IPS-11a (cell line): ENCODE results near the gene JPH4.

ENCODE experiments used
- H3K4me3 ChIP-seq: one replicate; pipeline ENCODE4 v1.5.1; 2013; ENCODE audit warnings: low read depth, low read length, control low read depth

Gene JPH4

DNA sequence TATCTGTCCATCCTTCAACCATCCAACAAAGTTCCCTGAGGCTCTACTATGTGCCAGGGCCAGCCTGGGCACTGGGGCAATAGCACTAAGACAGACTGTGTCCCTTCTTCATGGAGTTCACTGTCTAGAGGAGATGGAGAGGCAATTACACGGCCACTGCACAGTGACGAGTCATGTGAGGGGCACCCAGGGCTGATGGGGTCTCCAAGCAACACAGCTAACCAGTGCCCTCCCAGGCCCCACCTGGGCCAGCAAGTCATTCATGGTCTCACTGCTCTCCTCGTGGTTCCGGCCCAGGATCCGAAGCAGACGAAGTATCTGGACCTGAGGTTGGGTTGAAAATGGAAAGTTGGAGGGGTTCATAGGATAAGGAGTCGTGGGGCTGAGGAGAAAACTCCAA, 13.7 kb downstream of the JPH4 start:
- H3K4me3 ChIP-seq = no peak overlapping the region

DNA sequence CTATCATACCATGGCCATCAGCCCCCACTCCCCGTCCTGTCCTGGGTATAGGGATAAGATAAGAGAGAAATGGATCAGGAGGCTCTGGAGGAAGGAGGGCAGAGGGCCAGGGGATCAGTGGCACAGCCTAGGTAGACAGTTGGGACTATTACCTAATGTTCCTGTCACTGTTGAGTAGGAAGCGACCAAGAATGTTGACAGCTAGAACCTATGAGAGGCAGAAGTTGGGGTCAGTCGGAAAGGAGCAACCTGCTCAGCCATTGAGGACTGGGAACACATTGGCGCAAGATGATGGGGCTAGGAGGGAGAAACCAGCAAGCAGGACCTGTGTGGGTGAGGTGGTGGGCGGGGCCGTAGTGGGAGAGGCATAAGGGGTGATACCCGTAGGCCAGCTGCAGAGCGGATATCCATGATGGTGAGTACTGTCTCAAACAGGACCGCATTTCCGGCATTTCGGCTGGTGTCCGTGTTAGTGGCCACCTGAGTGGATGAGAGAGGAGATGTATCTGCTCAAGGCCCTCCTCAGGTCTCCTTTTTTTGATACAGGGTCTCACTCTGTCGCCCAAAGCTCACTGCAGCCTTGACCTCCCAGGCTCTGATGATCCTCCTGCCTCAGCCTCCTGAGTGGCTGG, 14.3 kb downstream of the JPH4 start:
- no peak overlapping the region for H3K4me3 ChIP-seq

DNA sequence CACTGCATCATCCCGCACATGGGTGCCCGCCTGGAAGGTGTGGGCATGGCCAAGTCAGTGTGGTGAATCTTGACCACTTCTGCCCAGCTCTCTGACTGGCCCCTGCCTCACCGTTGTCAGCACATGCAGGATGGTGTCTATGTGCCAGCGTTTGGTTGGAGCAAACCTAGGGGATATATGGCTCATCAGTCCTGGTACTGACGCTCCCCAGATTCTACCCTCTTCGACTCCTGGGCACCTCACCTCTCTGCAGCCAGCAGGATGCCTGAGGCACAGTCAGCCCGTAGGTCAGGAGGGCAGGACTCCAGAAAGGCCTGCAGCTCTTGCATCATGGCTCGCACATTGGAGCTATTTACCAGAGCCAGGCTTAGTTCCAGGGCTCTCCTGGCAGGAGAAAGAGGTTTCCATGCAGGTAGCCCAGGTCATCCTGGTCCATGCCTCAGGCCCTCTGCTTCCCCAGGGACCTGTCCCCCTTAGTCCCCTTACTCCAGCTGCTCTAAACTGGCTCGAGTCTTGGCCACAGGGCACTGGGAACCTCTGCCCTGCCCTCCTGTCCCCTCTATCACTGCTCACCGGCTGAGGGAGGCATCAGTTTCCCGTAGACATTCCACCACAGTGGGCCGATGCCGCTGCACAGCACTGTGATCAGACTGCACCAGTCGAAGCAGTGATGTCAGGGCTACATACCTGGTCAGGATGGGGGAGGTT, 15.0 kb downstream of the JPH4 start:
- H3K4me3 ChIP-seq = no peak overlapping the region

DNA sequence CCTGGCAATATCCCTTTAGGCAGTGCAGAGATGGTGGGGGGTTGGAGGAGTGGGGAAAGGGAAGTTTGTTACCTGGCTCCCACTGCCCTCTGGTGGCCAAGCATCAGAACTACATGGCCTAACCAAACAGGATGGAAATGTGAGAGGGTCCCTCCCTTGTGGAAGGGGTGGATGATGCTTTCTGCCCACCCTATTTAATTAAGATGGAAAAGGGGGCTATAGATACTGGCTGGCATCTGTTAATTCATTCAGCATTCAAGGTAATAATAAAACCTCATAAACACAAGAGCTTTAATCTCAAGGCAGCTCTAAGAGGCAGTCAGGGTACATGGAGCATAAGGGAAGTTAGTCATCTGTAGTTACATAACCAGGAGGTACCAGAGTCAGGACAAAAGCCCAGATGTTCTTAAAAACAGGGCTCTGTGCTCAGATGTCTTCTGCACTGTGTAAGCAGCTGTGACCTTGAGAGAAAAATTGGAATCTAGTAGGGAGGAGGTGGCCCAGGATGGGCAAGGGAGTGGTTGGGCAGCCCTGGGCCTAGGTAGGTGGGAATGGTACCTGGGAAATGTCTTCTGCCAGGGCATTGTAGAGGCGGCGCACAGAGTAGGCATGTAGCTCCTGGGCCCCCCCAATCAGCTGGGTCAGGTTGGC, 15.6 kb downstream of the JPH4 start:
- no peak overlapping the region for H3K4me3 ChIP-seq

DNA sequence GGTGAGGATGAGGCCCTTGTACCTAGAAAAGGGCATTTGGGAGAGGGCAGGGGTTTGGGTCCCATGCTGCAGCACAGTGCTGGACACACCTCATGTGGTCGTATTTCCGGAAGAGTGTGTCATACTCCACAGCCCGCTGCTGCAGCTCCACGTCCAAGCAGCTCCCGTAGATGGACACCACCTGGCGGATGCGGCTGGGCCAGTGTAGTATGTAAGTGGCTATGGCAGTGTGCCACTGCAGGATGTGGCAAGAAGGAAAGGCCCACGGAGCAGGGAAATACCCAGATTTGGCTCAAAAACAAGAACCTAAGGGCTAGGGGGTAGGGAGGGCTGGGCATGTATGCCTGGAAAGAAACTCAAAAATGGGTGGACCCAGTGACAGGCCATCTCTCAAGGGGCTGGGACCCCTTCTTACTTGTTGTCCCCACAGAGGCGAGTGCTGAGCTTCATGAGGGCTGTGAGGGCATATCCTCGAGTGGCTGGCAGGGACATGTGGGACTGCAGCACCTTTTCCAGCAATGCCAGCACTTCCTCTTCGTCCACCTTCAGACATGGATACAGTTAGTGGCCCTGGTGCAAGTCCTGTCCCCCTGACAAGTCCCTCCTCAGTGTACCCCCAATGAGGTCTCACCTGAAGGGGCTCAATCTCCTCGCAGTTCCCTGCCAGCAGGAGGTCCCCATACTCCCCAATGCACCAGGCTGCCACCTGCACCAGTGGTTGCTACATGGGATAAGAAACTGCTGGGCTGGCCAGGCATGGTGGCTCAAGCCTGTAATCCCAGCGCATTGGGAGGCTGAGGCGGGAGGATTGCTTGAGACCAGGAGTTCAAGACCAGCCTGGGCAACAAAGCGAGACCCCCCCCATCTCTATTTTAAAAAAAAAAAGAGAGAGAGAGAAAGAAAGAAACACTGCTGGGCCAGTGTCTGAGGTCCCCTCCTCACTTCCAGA, 16.4 kb downstream of the JPH4 start:
- H3K4me3 ChIP-seq = no peak overlapping the region

DNA sequence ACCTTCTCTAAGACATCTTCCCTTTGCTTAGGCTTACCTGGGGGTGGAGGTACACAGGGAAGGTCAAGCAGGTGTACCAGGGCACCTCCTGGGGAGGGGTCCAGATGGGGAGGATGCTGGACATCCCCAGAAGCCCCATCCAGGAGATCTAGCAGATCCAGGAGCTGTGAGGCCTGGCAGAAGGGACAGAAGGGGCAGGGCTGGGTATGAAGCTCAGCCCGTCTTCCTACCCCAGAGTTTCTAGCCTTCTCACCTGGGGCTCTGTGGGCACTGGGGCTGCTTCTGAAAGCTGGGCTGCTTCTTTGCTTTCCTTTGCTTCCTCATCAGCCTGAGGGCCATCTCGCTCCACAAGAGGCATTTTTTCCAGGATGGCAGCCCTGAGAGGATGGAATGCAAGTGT, 17.3 kb downstream of the JPH4 start:
- H3K4me3 ChIP-seq = no peak overlapping the region

DNA sequence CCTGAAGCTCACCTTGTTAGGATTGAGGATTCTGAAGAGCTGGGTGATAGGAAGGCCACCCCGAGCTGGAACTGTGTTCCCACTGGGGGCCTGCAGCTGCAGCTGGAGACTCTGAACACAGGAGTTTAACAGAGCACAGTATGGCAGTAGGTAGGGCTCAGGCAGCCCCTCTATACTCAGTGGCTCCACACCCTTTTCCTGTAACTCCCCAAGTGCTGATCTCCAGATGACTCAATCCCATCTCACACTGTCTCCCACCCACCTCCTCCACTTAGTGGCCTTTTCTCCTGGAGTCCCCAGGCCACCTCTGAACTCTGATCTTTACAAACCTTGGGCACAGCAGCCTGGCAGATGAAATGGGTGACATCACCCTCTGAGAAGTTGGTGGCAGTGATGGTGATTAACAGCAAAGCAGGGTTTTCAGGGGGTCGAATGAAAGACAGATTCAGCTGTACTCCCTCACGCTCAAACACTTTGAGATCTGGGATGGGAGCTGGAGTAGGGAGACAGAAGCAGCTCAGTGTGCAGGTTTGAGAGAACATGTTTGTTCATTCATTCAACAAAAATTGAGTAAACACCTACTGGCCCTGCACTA, 18.6 kb downstream of the JPH4 start:
- no peak overlapping the region for H3K4me3 ChIP-seq

DNA sequence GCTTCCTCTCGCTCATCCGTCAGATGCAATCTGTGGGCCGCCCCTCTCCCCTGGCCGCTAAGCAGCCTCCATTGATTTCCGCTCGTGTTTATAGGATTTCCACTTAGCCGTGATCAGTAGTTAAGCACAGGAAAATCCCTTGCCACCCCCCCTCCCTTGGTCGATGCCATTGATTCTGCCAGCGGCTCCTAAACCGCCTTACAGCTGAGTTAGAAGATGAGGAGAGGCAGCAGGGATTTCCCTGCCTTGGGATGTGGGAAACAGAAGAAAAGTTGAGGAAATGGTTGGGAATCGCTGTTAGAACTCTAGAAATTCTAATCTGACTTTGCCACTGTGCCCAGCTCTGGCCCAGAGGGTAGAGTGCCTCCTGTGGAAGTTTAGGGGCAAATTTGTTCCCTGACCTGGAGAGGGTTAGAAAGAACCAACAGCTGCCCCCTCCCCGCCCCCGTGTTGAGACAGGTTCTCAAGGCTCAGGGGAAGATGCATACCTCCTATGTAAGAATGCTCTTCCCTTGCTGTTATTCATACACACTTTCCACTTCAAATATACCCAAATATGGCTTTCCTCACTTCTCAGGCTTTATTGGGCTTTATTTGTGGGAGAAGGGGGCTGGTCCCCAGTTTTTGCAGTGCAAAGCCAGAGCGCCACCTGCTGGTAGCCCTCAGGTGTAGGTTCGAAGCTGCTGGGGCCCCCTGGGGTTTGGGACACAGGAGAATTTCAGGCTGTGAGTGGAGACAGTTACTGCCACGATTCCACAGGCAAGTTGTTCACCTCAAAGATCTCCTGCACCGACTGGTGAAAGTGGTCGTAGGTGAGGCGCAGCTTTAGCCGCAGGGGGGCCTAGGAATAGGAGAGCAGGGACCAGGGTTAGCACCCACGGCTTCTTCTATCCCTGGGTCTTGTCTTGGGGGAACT, 19.3 kb downstream of the JPH4 start:
- no peak overlapping the region for H3K4me3 ChIP-seq

DNA sequence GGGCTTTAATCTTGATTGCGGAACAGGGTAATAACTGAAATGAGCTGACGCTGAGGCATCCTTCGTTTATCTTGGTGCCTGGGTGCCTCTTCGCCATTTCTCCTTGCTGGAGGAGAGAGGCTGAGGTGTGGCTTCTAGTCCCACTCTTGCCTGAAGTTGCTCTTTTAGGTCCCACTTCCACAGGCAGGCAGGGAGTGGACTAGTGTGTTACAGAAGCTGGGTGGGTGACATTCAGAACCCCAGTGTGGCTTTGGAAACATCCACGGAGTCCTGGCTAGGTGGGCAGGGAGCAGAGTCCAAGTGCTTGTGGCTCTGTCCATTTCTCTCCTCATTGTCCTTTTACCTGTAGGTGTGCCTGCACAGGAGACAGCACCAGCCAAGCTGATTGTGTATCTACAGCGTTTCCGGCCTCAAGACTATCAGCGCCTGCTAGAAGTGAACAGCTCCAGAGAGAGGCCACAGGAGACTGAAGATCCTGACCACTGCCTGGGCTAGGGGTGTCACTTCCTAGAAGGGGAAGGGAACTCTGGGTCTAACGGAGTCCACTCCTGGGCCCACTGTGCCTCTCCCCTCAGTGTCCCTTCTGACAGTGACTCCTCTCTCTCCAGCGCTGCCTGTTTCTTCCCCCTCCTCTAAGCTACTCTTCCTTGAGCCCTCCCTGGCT, 20.1 kb downstream of the JPH4 start:
- H3K4me3 ChIP-seq = no peak overlapping the region

DNA sequence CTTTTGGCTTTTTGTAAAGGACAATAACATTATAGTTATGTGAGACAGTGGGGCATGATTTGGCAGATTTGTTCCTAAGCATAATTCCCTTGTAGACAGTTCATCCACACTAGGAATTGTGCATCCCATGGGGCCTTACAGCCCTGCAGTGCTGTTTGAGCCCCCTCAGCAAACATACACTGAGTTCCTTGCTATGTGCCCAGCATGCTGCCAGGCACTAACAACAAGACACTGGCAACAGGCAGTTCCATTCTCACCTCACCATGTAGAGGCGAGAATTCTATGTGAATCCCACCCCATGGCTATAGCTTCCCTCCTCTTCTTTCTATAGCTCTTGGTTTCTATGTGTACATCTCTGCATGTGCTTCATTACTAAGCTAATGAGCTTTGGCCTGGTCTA, 20.6 kb downstream of the JPH4 start:
- no peak overlapping the region for H3K4me3 ChIP-seq

DNA sequence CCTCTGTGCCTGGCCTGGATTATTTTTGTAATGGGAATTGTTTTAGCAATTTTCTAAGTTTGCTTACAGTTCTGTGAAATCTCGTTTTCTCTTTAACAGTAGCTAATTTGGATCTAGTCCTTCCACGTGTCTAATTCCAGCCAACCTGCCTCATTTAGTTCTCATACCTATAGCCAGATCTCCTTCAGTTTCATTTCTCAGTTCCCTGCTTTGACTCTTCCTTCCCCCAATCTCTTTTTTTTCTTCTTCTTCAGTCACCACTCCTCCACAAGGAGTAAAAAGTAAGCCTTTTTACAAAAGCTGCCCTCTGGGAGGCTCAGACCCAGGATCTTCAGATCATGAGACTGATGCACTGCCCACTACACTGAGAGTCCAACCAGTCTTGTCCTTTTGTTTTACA, 21.1 kb downstream of the JPH4 start:
- no peak overlapping the region for H3K4me3 ChIP-seq

DNA sequence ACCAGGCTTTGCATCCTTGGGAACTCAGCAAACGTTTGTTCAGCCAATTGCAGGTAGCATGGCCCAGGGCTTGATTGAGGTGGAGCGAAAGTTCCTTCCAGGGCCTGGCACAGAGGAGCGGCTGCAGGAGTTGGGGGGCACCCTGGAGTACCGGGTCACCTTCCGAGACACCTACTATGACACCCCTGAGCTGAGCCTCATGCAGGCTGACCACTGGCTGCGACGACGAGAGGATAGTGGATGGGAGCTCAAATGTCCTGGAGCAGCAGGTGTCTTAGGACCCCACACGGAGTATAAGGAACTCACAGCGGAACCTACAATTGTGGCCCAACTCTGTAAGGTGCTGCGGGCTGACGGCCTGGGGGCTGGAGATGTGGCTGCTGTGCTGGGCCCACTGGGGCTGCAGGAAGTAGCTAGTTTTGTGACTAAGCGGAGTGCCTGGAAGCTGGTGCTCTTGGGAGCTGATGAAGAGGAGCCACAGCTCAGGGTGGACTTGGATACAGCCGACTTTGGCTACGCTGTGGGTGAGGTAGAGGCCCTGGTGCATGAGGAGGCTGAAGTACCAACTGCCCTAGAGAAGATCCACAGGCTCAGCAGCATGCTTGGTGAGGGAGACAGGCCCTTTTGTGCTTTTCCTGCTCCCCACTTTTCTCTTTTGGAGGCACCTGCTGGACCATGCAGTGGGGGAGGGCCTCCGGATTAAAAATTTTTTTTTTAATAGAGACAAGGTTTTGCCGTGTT, 21.7 kb downstream of the JPH4 start:
- H3K4me3 ChIP-seq = peak overlapping the region; percentile 83

DNA sequence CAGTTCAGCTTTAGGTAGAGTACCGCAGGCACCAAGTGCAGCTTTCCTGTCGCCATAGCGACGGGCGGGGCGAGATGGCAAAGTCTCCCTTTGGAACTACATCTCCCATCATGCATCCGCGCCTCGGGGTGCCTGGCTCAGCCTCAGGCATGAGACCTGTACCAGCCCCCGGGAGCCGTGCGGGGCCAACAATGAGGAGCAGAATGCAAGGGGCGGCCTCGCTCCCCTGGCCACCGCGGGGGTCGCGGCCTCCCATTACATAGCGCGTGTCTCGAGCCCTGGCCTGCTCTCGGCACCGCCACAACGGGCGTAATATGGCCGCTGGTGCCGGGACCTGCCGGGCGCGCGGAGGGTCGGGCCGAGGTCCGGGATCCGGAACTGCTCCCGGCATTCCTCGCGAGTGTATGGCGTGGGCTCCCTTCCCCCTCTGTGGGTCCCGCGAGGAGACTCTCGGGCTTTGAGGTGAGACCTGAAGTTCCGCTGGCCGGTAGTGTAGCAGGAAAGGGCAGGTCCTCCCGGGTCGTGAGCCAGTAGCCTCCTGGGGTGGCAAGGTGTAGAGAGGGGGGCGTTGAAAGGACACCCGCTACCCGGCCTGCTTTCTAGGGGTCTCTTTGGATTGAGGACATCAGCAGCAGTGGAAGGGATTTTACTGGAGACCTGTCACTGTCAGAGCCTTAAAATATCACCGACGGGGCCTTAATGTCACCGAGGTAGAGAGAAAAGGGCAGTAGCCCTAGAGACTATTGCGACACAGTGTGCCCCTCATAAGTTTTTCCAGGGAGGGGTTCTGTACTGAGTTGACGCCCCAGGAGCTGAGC, 22.5 kb downstream of the JPH4 start, which contains the start of gene THTPA:
Gene THTPA (plus strand): TSS at position 390 of the 818 bp plus-strand sequence. CDS start 487 bp downstream, outside the sequence.
- peak within 1 kb of the TSS; percentile 83 for H3K4me3 ChIP-seq

DNA sequence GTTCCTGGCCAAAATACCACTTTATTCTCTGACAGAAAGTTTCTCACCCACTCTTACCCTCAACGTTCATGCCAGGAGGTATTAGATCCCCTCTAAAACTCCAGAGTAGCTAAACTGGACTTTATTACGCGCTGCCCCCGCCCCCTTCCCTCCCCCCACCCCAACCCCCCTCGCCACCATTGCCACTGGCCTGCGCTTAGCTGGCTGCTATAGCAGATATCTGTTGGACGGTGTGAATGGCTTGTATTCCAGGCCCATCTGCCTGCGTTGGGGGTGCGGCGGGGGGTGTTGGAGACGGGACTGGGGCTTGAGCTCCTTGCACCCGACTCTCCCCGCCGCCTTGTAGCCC, 23.1 kb downstream of the JPH4 start:
- H3K4me3 ChIP-seq = peak overlapping the region; percentile 83

DNA sequence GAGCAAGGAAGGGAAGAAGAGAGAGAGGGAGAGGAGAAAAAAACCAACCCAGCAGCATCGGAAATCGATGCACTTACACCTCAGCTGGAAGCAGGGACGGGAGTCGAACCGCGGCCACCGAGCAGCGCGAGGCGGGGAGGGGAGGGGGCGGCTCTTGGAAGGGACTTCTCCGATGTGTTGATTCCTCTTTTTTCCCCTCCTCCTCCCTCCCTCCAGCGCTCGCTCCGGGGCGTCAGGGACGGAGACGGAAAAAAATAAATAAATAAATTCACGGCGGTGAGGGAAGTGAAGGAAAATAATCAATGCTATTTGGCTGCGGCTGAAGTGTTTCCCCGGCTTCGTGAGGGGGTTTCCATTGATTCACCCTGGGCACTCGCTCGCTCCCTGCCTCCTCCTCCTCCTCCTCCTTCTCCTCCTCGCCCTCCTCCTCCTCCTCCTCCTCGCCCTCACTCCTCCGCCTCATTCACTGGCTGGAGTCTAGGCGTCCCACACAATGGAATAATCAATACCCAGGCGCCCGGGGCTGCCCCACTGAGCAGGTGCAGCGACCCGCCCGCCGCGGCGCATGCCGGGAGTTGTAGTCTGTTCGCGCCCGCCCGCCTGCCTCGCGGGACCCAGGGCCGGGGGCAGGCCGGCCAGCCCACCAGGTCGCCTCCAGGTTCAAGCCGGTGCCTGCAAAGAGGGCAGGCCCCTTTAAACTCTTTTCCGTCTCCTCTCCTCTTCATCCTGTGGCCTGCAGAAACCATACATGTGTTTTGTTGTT, 27.1 kb downstream of the JPH4 start, which contains the start of gene ZFHX2:
Gene ZFHX2 (minus strand): TSS at position 500 of the 763 bp plus-strand sequence. CDS start 16,440 bp downstream, outside the sequence.
- H3K4me3 ChIP-seq = peak within 1 kb of the TSS; percentile 69

DNA sequence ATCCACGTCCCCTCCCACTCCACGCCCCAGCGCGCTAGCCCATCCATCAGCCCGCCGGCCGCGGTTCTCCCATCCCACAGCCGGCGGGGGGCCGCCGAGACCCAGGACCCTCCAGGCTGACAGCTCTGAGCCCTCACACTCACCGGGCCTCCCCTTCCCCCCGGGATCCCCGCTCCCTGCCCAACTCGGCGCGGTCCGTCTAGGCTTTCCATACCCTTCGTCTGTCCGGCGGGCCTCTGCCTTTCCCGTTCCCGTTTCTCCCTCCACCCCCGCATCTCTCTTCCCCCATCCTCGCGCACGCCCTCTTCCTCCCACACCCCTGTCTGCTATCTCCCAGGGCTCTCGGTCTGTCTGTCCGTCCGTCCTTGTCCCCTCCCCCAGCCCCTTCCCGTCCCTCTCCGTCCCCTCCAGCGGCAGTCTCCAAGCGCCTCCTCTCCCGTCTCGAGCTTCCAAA, 27.8 kb downstream of the JPH4 start:
- peak overlapping the region; percentile 69 for H3K4me3 ChIP-seq
